GM12891 (cell line): ENCODE results near the gene DBNL.

Source experiments
- PAX5 ChIP-seq: IDR thresholded peaks from 2 replicates; pipeline ENCODE4 v1.6.1; 2011; ENCODE audit warnings: low read length, moderate library complexity, mild to moderate bottlenecking; ENCODE audit not compliant: insufficient read depth, severe bottlenecking
- POLR2A ChIP-seq: IDR thresholded peaks from 2 replicates; pipeline ENCODE4 v1.6.1; 2011; ENCODE audit warnings: low read depth, low read length, control low read depth
- POLR2AphosphoS5 ChIP-seq: IDR thresholded peaks from 2 replicates; pipeline ENCODE4 v1.6.1; 2011; ENCODE audit warnings: low read depth, low read length, control low read depth
- POU2F2 ChIP-seq: IDR thresholded peaks from 2 replicates; pipeline ENCODE4 v1.6.1; 2011; ENCODE audit warnings: low read depth, mild to moderate bottlenecking, control low read depth, low read length, moderate library complexity
- SPI1 ChIP-seq: IDR thresholded peaks from 2 replicates; pipeline ENCODE4 v1.6.1; 2011; ENCODE audit warnings: low read depth, low read length, control low read depth
- TAF1 ChIP-seq: IDR thresholded peaks from 2 replicates; pipeline ENCODE4 v1.6.1; 2011; ENCODE audit warnings: low read depth, low read length, control low read depth

- TF ChIP-seq POLR2AphosphoS5, result no peak
- peak; percentile 50; the same call in 1 of the 2 replicates for TF ChIP-seq POLR2A
- TF ChIP-seq TAF1, result no peak
- TF ChIP-seq SPI1, result no peak
- TF ChIP-seq POU2F2, result no peak
- TF ChIP-seq PAX5, result no peak
Observed at GRCh38 chr7:44081266-44081748, 36.8 kb downstream of the DBNL start.
